Right ventricle myocardium superior (tissue), 1 donor: ENCODE data around the gene HVCN1. TPM values are rescaled to one million over a fixed set of nuclear protein-coding genes. Genes with fewer than 3 reads are reported as not detected.
"Not testable (repeated sequence)": the region's sequence is repeated elsewhere in the genome, so short reads cannot be mapped to it uniquely, and the experiment has no call there.

ENCODE experiments used
- ATAC-seq: fragments of 200-7000 bp; cut with Tn5 transposase; one replicate; pipeline ENCODE4 v1.9.1; 2020; ENCODE audit warnings: mild to moderate bottlenecking; ENCODE audit not compliant: poor library complexity
- DNase-seq: peaks from one replicate; pipeline ENCODE4 v3.0.0-alpha.2; 2020
- intact Hi-C: fragments of 100-400 bp; cut with DNase I; formaldehyde crosslinking; loops from one replicate; pipeline ENCODE4 v1.11.2; 2022
- total RNA-seq: library from RNA; stranded (reverse); fragmentation: NEBNext Ultra II Directional; extraction: Animal tissue kit (Norgen Biotek cat#: 25700); gene quantifications from one replicate; pipeline ENCODE4 v1.2.1, GENCODE V29; 2021
- donor health status: DM: no; HTN: yes; CAD: no; lungs with severe emphysema.

The HVCN1 gene
- total RNA-seq, 1 donor from 2014 or later: 11.9 TPM

GRCh38 chr12:110677206-110677911 lies 11.6 kb downstream of the HVCN1 start:
- DNase-seq (no peak), ATAC-seq (peak; percentile 54)
- intact Hi-C loops: no loop called here

GRCh38 chr12:110676171-110676570 lies 12.7 kb downstream of the HVCN1 start:
- ATAC-seq (no peak), DNase-seq (no peak)
- intact Hi-C loops: no loop called here

- no peak for DNase-seq
- ATAC-seq: no peak
- intact Hi-C loops: no loop called here
These were observed 18.7 kb downstream of the HVCN1 start for GRCh38 chr12:110670161-110670701.

- ATAC-seq (no peak), DNase-seq (no peak)
- intact Hi-C loops: no loop called here
These were observed 19.8 kb downstream of the HVCN1 start for GRCh38 chr12:110669193-110669502.

GRCh38 chr12:110668480-110669192 lies 20.3 kb downstream of the HVCN1 start:
- ATAC-seq (no peak), DNase-seq (no peak)
- intact Hi-C loops: no loop called here

GRCh38 chr12:110667671-110668070 lies 21.2 kb downstream of the HVCN1 start:
- intact Hi-C loops: no loop called here
- DNase-seq (no peak), ATAC-seq (no peak)

GRCh38 chr12:110666892-110667291 lies 22.0 kb downstream of the HVCN1 start:
- ATAC-seq (no peak), DNase-seq (no peak)
- intact Hi-C loops: no loop called here

GRCh38 chr12:110661337-110661972 lies 27.5 kb downstream of the HVCN1 start:
- DNase-seq (peak; percentile 58), ATAC-seq (peak; percentile 33)
- intact Hi-C loops: no loop called here

GRCh38 chr12:110658878-110659277 lies 30.0 kb downstream of the HVCN1 start:
- DNase-seq (no peak), ATAC-seq (no peak)
- intact Hi-C loops: no loop called here

GRCh38 chr12:110658242-110658641 lies 30.7 kb downstream of the HVCN1 start:
- intact Hi-C loops: no loop called here
- no peak for ATAC-seq
- no peak for DNase-seq

GRCh38 chr12:110657747-110658146 lies 31.2 kb downstream of the HVCN1 start:
- intact Hi-C loops: no loop called here
- DNase-seq: peak; percentile 65
- ATAC-seq: peak; percentile 58

GRCh38 chr12:110656071-110656655 lies 32.8 kb downstream of the HVCN1 start:
- intact Hi-C loops: no loop called here
- no peak for ATAC-seq
- DNase-seq: no peak

- ATAC-seq, intact Hi-C loops, DNase-seq: not testable (repeated sequence)
These were observed 34.7 kb downstream of the HVCN1 start for GRCh38 chr12:110654238-110654637.

- intact Hi-C loops: no loop called here
- ATAC-seq: no peak
- DNase-seq: no peak
These were observed 39.5 kb downstream of the HVCN1 start for GRCh38 chr12:110649341-110649847.

- intact Hi-C loops: no loop called here
- no peak for ATAC-seq
- no peak for DNase-seq
These were observed 41.3 kb downstream of the HVCN1 start for GRCh38 chr12:110647631-110648040.

- DNase-seq: peak; percentile 54
- intact Hi-C loops: no loop called here
- peak; percentile 11 for ATAC-seq
These were observed 47.4 kb downstream of the HVCN1 start for GRCh38 chr12:110641521-110641920.

GRCh38 chr12:110640275-110641025 lies 48.5 kb downstream of the HVCN1 start:
- ATAC-seq (peak; percentile 93), DNase-seq (peak; percentile 74)
- intact Hi-C loops: no loop called here

- ATAC-seq (peak; percentile 39), DNase-seq (no peak)
- intact Hi-C loops: no loop called here
These were observed 49.4 kb downstream of the HVCN1 start for GRCh38 chr12:110639336-110640141.
